HG03457 (cell line): Measurements from ENCODE around the gene YPEL2.

Source experiments
- ATAC-seq: cut with Tn5 transposase; IDR thresholded peaks from one replicate; pipeline ENCODE4 v1.9.1; 2021; ENCODE audit warnings: moderate number of reproducible peaks; ENCODE audit not compliant: unreplicated experiment

The YPEL2 gene

GRCh38 chr17:59330053-59330942 is 1.2 kb upstream of the YPEL2 start:
- no peak for ATAC-seq

- ATAC-seq = no peak
Observed at GRCh38 chr17:59331929-59332748, 684 bp downstream of the YPEL2 start.

- ATAC-seq = no peak
Observed at GRCh38 chr17:59332749-59333377, 1.4 kb downstream of the YPEL2 start.

GRCh38 chr17:59333836-59334235 is 2.4 kb downstream of the YPEL2 start:
- ATAC-seq = no peak

GRCh38 chr17:59335685-59336084 is 4.2 kb downstream of the YPEL2 start:
- ATAC-seq = no peak

GRCh38 chr17:59337741-59338299 is 6.4 kb downstream of the YPEL2 start:
- ATAC-seq = no peak

GRCh38 chr17:59338498-59338897 is 7.0 kb downstream of the YPEL2 start:
- no peak for ATAC-seq

GRCh38 chr17:59341922-59342321 is 10.5 kb downstream of the YPEL2 start:
- no peak for ATAC-seq

- no peak for ATAC-seq
Observed at GRCh38 chr17:59342681-59343131, 11.3 kb downstream of the YPEL2 start.

GRCh38 chr17:59345476-59345875 is 14.0 kb downstream of the YPEL2 start:
- no peak for ATAC-seq

GRCh38 chr17:59346341-59346740 is 14.9 kb downstream of the YPEL2 start:
- no peak for ATAC-seq

GRCh38 chr17:59346876-59347407 is 15.5 kb downstream of the YPEL2 start:
- ATAC-seq = no peak

GRCh38 chr17:59347975-59348391 is 16.5 kb downstream of the YPEL2 start:
- ATAC-seq = no peak

GRCh38 chr17:59349178-59349577 is 17.7 kb downstream of the YPEL2 start:
- no peak for ATAC-seq

GRCh38 chr17:59353106-59353854 is 21.8 kb downstream of the YPEL2 start:
- ATAC-seq = no peak

- ATAC-seq = no peak
Observed at GRCh38 chr17:59353936-59354755, 22.7 kb downstream of the YPEL2 start.

GRCh38 chr17:59355030-59355701 is 23.7 kb downstream of the YPEL2 start:
- no peak for ATAC-seq

- ATAC-seq = no peak
Observed at GRCh38 chr17:59355702-59356325, 24.4 kb downstream of the YPEL2 start.
